Endothelial cell of hepatic sinusoid (primary cell): Measurements from ENCODE around the gene FAM193A.
"Not testable (repeated sequence)": the region's sequence is repeated elsewhere in the genome, so short reads cannot be mapped to it uniquely, and the experiment has no call there.

ENCODE experiments used
- in situ Hi-C: cut with HindIII; loops from 2 replicates; pipeline ENCODE4 v1.10.0; 2017; ENCODE audit warnings: low sequenced_read_pairs

Gene FAM193A

DNA sequence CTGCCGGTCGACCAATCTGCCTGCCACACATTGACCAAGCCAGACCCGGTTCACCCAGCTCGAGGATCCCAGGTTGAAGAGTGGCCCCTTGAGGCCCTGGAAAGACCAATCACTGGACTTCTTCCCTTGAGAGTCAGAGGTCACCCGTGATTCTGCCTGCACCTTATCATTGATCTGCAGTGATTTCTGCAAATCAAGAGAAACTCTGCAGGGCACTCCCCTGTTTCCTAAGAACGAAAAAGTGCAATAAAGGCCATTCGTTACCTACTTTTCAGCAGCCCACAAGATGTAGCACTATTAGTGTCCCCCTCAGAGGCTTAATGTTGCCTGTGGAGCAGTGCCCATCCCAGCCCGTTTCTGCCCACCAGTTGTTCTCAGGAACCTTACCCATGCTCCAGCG, 22.3 kb upstream of the FAM193A start:
- in situ Hi-C loops = not testable (repeated sequence)

GRCh38 chr4:2514944-2515343, 21.5 kb upstream of the FAM193A start:
- in situ Hi-C loops = not testable (repeated sequence)

DNA sequence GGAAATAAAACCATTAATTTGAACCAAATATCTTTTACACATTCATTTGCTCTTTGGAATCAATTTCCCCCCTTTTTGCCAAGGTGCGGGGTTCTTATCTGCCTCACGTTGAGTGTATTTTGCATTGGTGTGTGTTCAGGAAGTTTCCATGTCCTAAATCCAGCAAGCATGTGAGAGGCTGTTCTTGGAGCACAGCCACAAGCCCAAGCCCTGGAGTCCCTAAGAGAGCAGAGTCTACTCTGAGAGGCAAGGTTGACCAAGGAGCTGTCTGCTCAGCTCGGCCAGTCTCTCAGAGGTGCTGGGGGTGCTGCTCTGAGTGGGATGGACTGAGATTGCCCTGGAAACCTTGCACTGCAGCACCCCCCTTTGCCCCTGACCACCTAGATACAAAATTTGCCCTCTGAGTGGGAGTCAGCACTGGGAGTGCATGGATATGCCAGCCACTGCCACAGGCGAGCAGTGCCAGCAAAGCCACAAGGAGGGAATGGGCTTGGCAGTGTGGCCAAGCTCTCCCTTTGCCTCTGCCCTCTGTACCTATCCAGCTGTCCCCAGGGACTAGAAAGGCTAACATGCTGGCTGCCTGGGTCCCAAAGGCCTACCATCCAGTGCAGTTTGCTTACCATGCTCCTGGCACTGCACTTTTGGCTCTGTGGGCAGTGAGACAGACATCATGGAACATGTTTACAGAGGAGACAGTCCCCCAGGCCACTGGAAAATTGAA, 20.5 kb upstream of the FAM193A start:
- in situ Hi-C loops = no loop called here

DNA sequence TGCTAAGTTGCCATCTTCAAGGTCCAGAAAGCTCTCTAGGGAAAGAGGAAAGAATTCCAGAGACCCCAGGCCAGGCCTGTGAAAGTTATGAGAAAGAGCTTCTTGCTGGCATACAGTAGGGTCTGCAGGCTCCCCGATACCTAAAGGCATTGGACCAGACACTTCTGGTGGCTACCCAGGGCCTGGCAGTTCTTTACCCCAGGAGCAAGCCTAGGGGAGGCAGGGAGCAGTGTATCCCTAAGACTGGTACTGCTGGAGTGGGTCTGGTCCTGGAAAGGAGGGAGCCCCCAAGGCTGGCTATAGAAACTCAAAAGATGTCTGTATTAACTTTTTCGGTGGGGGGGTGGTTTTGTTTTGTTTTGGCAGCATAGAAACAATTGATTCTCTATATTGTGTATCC, 19.8 kb upstream of the FAM193A start:
- in situ Hi-C loops = no loop called here

DNA sequence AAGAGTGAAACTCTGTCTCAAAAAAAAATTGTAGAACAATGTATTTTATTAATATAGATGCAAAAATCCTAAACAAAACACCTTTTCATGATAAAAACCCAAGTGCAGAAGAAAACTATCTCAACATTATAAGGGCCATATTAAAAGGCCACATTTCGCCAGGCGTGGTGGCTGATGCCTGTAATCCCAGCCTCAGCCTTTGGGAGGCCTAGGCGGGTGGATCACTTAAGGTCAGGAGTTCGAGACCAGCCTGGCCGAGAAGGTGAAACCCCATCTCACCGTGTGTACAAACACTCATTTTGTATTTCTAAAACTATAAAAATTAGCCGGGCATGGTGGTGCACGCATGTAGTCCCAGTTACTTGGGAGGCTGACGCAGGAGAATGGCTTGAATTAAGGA, 9.9 kb upstream of the FAM193A start:
- in situ Hi-C loops = no loop called here

DNA sequence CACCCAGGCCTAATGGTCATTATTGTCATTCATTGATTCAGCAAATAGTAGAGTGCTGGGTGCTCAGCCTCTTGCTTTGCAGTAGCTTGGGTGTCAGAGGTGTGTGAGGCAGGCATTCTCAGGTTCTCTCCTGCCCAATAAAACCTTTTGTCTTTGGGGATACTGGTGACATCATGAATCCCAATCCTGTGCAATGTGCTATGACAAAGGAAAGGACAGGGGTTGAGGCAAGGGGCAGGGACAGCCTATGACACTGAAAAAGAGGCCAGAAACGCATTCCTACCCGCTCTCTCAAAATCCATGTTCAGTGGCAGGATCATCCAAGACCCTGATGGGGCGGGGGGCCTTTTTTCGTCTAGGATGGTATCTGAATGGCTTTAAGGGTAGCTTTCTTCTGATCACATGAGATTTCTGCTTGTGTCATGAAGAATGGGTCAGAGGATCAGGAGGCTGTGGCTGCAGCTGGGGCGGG, 1.5 kb upstream of the FAM193A start:
- in situ Hi-C loops = no loop called here

DNA sequence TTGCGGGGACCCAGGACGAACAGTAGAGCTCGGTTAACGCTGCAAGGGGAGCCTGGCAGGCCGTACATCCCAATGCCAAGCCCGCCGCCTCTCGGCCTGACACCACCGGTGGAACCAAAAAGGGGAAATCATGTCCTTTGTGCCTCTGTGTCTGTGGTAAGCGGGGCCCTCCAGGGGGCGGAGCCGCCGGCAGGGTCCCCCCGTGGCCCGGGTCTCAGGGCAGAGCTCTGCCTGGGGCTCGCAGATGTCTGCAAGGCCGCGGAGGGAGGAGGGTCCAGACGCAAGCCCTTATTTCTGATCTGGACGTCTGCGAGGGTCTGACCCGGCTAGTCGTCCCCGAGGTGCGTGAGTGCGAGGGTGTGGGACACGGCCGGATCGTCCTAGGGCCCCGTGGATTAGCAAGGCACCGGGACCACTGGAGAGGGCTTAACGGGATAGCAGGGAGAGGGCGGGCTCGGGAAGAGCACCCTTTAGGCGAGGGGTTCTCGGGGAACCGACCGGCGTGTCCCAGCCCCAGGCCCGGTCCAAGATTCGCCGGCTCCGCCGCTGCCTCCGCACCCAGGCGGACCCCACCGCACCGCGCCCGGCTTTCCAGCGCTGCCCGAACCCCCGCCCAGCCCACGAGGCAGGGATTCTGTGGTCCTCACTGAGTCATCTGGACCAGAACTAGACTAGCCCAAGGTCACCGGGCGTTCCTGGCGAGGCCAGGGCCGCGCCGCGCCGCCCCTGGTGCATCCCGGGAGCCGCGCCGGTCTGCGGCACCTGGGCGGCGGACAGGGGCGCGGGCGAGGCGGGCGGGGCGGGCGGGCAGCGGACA, 863 bp upstream of the FAM193A start:
- in situ Hi-C loops = no loop called here

- in situ Hi-C loops = no loop called here
These were observed 774 bp downstream of the FAM193A start for GRCh38 chr4:2537011-2537830.

DNA sequence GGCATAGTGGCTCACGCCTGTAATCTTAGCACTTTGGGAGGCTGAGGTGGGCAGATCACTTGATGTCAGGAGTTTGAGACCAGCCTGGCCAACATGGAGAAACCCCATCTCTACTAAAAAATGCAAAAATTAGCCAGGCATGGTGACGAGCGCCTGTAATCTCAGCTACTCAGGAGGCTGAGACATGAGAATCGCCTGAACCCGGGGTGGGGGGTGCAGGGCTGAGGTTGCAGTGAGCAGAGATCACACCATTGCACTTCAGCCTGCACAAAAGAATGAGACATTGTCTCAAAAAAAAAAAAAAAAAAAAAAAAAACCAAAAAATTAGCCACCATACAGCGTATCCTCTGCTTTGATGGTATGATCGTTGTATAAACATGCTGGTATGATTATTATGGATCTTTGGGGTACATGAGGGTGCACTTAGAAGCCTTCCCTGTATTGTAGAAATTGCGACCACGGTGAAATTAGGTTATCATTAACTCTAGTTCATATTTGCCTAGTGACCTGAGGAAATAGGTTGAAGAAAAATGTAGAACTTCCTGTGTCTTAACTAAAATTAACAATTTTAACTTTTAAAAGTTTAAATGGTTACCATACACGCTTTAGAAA, 7.2 kb downstream of the FAM193A start:
- in situ Hi-C loops = loop anchor here (5.0 kb wide), 1 partner anchor 89 kb away; no protein-coding TSS in a partner anchor

- in situ Hi-C loops = no loop called here
These were observed 9.0 kb downstream of the FAM193A start for GRCh38 chr4:2545321-2546013.

GRCh38 chr4:2546286-2546823, 9.9 kb downstream of the FAM193A start:
- in situ Hi-C loops = no loop called here

GRCh38 chr4:2546961-2547691, 10.7 kb downstream of the FAM193A start:
- in situ Hi-C loops = not testable (repeated sequence)

DNA sequence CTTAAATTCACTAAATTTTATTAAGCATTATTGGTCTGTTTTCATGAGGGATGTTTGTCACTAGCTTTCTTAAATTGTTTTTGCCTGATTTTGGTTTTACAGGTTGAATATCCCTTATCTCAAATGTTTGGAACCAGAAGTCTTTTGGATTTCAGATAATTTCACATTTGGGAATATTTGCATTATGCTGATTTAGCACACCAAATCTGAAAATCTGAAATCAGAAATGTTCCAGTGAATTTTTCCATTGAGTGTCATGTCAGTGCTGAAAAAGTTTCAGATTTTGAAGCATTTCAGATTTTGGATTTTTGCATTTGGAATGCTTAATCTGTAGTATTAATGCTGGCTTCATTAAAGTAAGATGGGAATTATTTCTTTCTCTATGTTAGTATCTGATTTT, 14.7 kb downstream of the FAM193A start:
- in situ Hi-C loops = no loop called here

GRCh38 chr4:2552806-2553205, 16.4 kb downstream of the FAM193A start:
- in situ Hi-C loops = no loop called here

GRCh38 chr4:2558301-2558700, 21.9 kb downstream of the FAM193A start:
- in situ Hi-C loops = loop anchor here (5.0 kb wide), 1 partner anchor 61 kb away; no protein-coding TSS in a partner anchor

DNA sequence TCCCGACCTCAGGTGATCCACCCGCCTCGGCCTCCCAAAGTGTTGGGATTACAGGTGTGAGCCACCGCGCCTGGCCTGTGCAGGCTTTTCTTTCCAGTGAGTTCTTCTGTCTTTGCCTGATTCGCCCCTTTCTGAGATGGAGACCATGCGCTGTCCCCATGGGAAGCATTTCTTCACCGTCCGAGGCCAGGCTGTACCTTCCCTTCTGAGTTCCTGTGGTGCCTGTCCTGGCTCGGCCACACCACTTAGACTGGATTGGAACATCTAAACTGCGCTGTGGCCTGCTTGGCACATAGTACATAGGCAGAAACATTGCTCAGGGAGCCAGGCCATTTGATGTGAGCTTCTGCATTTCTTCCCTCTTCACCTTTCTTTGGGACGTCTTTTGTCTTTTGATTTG, 23.7 kb downstream of the FAM193A start:
- in situ Hi-C loops = no loop called here

DNA sequence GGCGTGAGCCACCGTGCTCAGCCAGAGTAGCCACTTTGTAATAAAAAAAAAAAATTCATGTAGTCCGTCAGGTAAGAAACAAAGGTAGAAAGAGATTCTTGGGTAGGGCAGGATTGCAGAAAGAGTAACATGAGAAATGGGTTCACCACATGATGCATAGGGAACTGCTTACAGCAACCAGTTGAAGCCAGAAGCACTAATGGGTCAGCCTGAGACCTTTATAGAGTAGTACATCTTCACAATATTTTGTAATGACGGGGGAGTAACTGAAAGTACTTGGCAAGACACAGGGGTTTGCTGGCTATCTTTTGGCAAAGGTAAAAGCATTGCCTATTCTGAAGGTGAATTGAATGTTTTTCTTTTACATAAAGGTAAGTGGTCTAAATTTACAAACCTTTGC, 29.1 kb downstream of the FAM193A start:
- in situ Hi-C loops = loop anchor here (5.0 kb wide), 1 partner anchor 67 kb away; no protein-coding TSS in a partner anchor

- in situ Hi-C loops = no loop called here
These were observed 33.6 kb downstream of the FAM193A start for GRCh38 chr4:2570036-2570435.

DNA sequence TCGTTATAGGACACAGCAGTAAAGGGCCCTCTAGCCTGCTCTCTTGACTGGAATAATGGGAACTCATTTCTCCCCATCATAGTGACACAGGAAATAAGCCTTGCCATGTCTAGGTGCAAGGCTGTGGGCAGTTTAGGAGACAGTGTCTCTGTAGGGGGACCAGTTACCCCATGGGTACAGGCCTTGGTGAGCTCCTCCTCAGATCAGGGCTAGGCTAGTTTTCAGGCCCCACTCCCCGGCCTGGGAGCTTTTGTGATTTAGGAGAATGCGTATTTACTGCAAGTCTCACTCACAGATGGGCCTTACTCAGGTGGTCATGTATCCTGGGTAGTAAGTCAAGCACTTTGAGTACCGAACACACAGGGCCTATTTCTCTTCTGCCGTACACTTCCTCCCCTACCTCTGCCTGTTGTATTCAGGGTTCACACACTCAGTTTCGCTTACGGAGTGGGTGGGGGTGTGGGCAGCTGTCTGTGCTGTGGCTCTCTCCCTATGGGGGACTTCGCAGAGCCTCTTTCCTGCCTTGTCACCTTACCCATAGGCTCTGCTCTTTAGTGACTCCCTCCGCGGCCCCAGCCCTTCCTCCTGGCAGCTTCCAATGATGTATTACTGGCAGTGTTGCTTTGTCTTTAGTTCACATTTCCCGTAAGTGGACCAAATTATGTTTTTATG, 34.2 kb downstream of the FAM193A start:
- in situ Hi-C loops = no loop called here
